Muscle layer of duodenum (tissue), 2 donors: ENCODE results near the gene ZFYVE27.

ENCODE experiments used
- H3K27ac ChIP-seq: one replicate; pipeline ENCODE4 v1.7.0; 2013; ENCODE audit warnings: mild to moderate bottlenecking, low read length
- H3K27me3 ChIP-seq: one replicate; pipeline ENCODE4 v1.7.0; 2013; ENCODE audit warnings: low read depth, mild to moderate bottlenecking, control low read depth, low read length
- H3K36me3 ChIP-seq, 2 donors: one replicate each; pipeline ENCODE4 v1.7.0; 2013; ENCODE audit warnings: low read length in 2 of 2, control low read depth in 1 of 2, mild to moderate bottlenecking in 1 of 2; ENCODE audit not compliant: insufficient read depth in 2 of 2, control insufficient read depth in 1 of 2
- H3K4me1 ChIP-seq, 2 donors: one replicate each; pipeline ENCODE4 v1.7.0; 2013; ENCODE audit warnings: low read length in 2 of 2, mild to moderate bottlenecking in 2 of 2, control low read depth in 1 of 2, moderate library complexity in 1 of 2; ENCODE audit not compliant: insufficient read depth in 2 of 2, control insufficient read depth in 1 of 2
- H3K4me3 ChIP-seq, 2 donors: one replicate each; pipeline ENCODE4 v1.7.0; 2013; ENCODE audit warnings: low read length in 2 of 2, low read depth in 1 of 2, mild to moderate bottlenecking in 1 of 2
- H3K9me3 ChIP-seq, 2 donors: one replicate each; pipeline ENCODE4 v1.7.0; 2013; ENCODE audit warnings: low read length in 2 of 2, control low read depth in 1 of 2, mild to moderate bottlenecking in 1 of 2; ENCODE audit not compliant: control insufficient read depth in 1 of 2
- donor health status: healthy.

The ZFYVE27 gene

DNA sequence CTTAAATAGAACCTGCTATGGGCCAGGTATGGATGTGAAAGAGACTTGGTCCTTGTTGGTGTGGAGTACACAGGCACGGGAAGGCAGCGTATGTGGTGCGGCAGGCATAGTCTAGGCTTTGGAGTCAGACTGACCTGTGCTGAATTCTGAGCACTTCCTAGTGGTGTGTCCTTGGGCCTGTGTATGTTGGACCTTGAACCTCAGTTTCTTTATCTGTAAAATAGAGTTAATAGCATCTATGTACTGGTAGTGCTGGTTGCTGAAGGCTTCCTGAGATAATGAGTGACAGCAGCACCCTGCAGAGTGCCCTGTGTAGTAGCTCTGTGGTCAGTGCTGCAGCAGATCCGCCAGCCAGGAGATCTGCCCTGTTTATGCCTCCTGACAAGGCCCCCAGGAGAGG lies 40.2 kb downstream of the ZFYVE27 start:
- H3K4me3 ChIP-seq, result no peak overlapping the region
- H3K9me3 ChIP-seq, result no peaks in the 10 kb centered on the region
- H3K27me3 ChIP-seq, result peaks cover 9% of the 10 kb centered on the region
- no peaks in the 10 kb centered on the region for H3K36me3 ChIP-seq
- H3K4me1 ChIP-seq, result peaks cover 4 to 15% of the 10 kb centered on the region in 2 donors
- no peak overlapping the region for H3K27ac ChIP-seq

GRCh38 chr10:97778452-97779302 lies 41.7 kb downstream of the ZFYVE27 start:
- peaks cover 4 to 15% of the 10 kb centered on the region in 2 donors for H3K4me1 ChIP-seq

GRCh38 chr10:97779492-97779891 lies 42.6 kb downstream of the ZFYVE27 start:
- Histone ChIP-seq H3K9me3 (no peaks in the 10 kb centered on the region), H3K27ac (no peak overlapping the region), H3K4me1 (peaks cover 4 to 15% of the 10 kb centered on the region in 2 donors), H3K4me3 (no peak overlapping the region), H3K36me3 (no peaks in the 10 kb centered on the region), H3K27me3 (no peaks in the 10 kb centered on the region)

More at GRCh38 chr10:97778452-97779302, 41.7 kb downstream of the ZFYVE27 start:
- Histone ChIP-seq H3K27me3 (no peaks in the 10 kb centered on the region), H3K4me3 (no peak overlapping the region), H3K36me3 (no peaks in the 10 kb centered on the region), H3K27ac (no peak overlapping the region), H3K9me3 (no peaks in the 10 kb centered on the region)

DNA sequence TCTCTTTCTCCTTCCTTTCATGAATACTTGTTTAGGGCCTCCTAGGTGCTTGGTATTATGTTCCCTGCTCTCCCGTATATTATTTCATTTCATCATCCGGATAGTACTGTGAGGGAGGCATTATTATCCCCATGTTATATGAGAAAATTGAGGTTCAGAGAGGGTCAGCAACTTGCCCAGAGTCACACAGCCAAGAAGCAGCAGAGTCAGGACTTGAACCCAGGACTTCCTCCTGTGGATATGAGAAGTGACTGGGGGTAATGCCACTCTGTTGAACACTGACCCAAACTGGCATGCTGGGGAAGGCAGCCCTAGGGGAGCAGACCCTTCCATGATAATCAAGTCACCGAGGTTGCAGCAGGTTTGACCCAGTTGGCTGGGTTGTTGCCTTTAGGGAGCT lies 43.0 kb downstream of the ZFYVE27 start:
- no peak overlapping the region for H3K4me3 ChIP-seq

GRCh38 chr10:97780841-97781617 lies 44.1 kb downstream of the ZFYVE27 start:
- H3K9me3 ChIP-seq, result no peaks in the 10 kb centered on the region
- peaks cover 4 to 15% of the 10 kb centered on the region in 2 donors for H3K4me1 ChIP-seq
- H3K4me3 ChIP-seq, result no peak overlapping the region
- no peak overlapping the region for H3K27ac ChIP-seq
- no peaks in the 10 kb centered on the region for H3K27me3 ChIP-seq
- no peaks in the 10 kb centered on the region for H3K36me3 ChIP-seq

More for the DNA sequence above, 43.0 kb downstream of the ZFYVE27 start:
- Histone ChIP-seq H3K4me1 (peaks cover 4 to 15% of the 10 kb centered on the region in 2 donors), H3K27me3 (no peaks in the 10 kb centered on the region), H3K27ac (no peak overlapping the region), H3K9me3 (no peaks in the 10 kb centered on the region), H3K36me3 (no peaks in the 10 kb centered on the region)

- no peaks in the 10 kb centered on the region for H3K27me3 ChIP-seq
- H3K4me3 ChIP-seq, result no peak overlapping the region
- H3K4me1 ChIP-seq, result peaks cover 4 to 15% of the 10 kb centered on the region in 2 donors
- H3K36me3 ChIP-seq, result no peaks in the 10 kb centered on the region
- H3K27ac ChIP-seq, result no peak overlapping the region
- H3K9me3 ChIP-seq, result no peaks in the 10 kb centered on the region
These were observed 44.8 kb downstream of the ZFYVE27 start for GRCh38 chr10:97781618-97782331.

- H3K9me3 ChIP-seq, result no peaks in the 10 kb centered on the region
- H3K36me3 ChIP-seq, result no peaks in the 10 kb centered on the region
- no peaks in the 10 kb centered on the region for H3K27me3 ChIP-seq
- peaks cover 4 to 15% of the 10 kb centered on the region in 2 donors for H3K4me1 ChIP-seq
- H3K4me3 ChIP-seq, result no peak overlapping the region
- H3K27ac ChIP-seq, result no peak overlapping the region
These were observed 45.7 kb downstream of the ZFYVE27 start for GRCh38 chr10:97782455-97783228.

- Histone ChIP-seq H3K4me3 (no peak overlapping the region), H3K27me3 (no peaks in the 10 kb centered on the region), H3K36me3 (no peaks in the 10 kb centered on the region), H3K9me3 (no peaks in the 10 kb centered on the region), H3K27ac (no peak overlapping the region), H3K4me1 (peaks cover 4 to 19% of the 10 kb centered on the region in 2 donors)
These were observed 47.4 kb downstream of the ZFYVE27 start for GRCh38 chr10:97784200-97784810.

DNA sequence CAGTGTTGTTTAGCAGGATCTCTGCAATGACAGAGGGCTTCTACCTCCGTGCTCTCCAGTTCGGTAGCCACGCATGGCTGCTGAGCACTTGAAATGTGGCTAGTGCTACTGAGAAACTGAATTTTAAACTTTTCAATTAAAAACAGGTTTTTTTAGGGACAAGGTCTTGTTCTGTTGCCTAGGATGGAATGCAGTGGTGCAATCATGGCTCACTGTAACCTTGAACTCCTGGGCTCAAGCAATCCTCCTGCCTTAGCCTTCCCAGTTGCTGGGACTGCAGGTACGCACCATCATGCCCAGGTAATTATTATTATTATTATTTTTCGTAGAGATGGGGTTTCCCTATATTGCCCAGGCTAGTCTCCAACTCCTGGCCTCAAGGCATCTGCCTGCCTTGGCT lies 48.3 kb downstream of the ZFYVE27 start:
- H3K4me1 ChIP-seq, result peaks cover 4 to 19% of the 10 kb centered on the region in 2 donors
- H3K27ac ChIP-seq, result no peak overlapping the region
- no peaks in the 10 kb centered on the region for H3K27me3 ChIP-seq
- H3K36me3 ChIP-seq, result no peaks in the 10 kb centered on the region
- H3K4me3 ChIP-seq, result no peak overlapping the region
- no peaks in the 10 kb centered on the region for H3K9me3 ChIP-seq

DNA sequence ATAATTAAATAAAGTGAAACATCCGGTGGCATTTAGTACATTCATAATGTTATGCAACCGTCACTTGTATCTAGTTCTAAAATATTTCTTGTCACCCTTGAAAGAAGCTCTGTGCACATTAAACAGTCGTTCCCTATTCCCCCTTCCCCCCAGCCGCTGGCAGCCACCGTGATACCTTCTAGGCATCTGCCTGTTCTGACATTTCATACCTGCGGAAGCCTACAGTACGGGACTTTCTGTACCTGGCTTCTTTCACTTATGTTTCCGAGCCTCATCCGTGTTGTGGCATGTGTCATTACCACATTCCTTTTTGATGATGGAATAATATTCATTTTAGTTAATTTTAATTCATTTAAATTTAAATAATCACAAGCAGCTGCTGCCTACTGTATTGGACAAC lies 48.8 kb downstream of the ZFYVE27 start:
- H3K4me3 ChIP-seq, result no peak overlapping the region
- no peaks in the 10 kb centered on the region for H3K27me3 ChIP-seq
- H3K36me3 ChIP-seq, result no peaks in the 10 kb centered on the region
- H3K27ac ChIP-seq, result no peak overlapping the region
- H3K4me1 ChIP-seq, result peaks cover 1 to 14% of the 10 kb centered on the region in 2 donors
- H3K9me3 ChIP-seq, result no peaks in the 10 kb centered on the region
